ENCODE results near the gene IL10RB.

GRCh38 chr21:33262921-33263320, 3.2 kb upstream of the IL10RB start:
- TF ChIP-seq CTCF (IDR thresholded peaks at IDR 0.05) (no peak), EZH2 (IDR thresholded peaks at IDR 0.05; ENCODE audit: borderline replicate concordance, insufficient read depth, low read depth, low read length, poor library complexity, severe bottlenecking) (no peak)
